PC-9 (cell line): Measurements from ENCODE around the gene MAP2K1.

Experiments
- EZH2 ChIP-seq: fragments of 200-600 bp; sonication (generic); IDR thresholded peaks from 2 replicates; pipeline ENCODE4 v1.8.0; 2017; ENCODE audit warnings: antibody characterized with exemption, low read depth
- TF ChIP-seq, protein P1 (sequence below): fragments of 200-600 bp; sonication (generic); conservative IDR thresholded peaks from 2 replicates; pipeline ENCODE4 v1.6.1; 2017; ENCODE audit warnings: mixed run types, antibody characterized with exemption, mild to moderate bottlenecking, moderate library complexity

DNA sequence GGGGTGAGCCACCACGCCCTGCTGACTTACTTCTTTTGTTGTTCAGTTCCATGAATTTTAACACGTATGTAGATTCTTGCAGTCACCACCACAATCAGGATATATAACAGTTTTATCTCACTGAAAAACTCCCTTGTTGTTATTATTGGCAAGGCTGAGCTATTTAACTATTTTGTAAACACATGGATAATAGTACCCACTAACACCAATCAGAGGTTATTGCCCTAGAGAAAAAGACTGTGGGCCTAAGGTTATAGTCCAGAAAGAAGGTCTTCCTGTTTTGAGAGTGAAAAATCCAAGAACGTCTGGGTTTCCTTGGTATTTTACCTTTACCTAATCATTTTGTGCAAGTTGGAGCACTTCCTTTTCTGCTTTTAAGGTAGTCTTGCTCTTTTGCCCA, 127.9 kb downstream of the MAP2K1 start:
- TF ChIP-seq, protein P1, sequence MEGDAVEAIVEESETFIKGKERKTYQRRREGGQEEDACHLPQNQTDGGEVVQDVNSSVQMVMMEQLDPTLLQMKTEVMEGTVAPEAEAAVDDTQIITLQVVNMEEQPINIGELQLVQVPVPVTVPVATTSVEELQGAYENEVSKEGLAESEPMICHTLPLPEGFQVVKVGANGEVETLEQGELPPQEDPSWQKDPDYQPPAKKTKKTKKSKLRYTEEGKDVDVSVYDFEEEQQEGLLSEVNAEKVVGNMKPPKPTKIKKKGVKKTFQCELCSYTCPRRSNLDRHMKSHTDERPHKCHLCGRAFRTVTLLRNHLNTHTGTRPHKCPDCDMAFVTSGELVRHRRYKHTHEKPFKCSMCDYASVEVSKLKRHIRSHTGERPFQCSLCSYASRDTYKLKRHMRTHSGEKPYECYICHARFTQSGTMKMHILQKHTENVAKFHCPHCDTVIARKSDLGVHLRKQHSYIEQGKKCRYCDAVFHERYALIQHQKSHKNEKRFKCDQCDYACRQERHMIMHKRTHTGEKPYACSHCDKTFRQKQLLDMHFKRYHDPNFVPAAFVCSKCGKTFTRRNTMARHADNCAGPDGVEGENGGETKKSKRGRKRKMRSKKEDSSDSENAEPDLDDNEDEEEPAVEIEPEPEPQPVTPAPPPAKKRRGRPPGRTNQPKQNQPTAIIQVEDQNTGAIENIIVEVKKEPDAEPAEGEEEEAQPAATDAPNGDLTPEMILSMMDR: no peak
- TF ChIP-seq EZH2: no peak
